HG02588 (cell line): ENCODE measurements around the gene PMEL.

ENCODE experiments used
- ATAC-seq: cut with Tn5 transposase; IDR thresholded peaks from one replicate; pipeline ENCODE4 v1.9.1; 2021; ENCODE audit warnings: mild to moderate bottlenecking, moderate library complexity; ENCODE audit not compliant: unreplicated experiment

Gene PMEL

GRCh38 chr12:55942577-55943136 is 23.2 kb downstream of the PMEL start:
- ATAC-seq, result no peak

- ATAC-seq, result no peak
These were observed 23.8 kb downstream of the PMEL start for GRCh38 chr12:55942055-55942454.

GRCh38 chr12:55940065-55940732 is 25.6 kb downstream of the PMEL start:
- ATAC-seq, result peak; percentile 95

GRCh38 chr12:55938826-55939501 is 26.9 kb downstream of the PMEL start:
- no peak for ATAC-seq

GRCh38 chr12:55937981-55938380 is 27.9 kb downstream of the PMEL start:
- ATAC-seq, result no peak

- ATAC-seq, result no peak
These were observed 30.1 kb downstream of the PMEL start for GRCh38 chr12:55935738-55936151.

- ATAC-seq, result no peak
These were observed 31.1 kb downstream of the PMEL start for GRCh38 chr12:55934773-55935172.

- ATAC-seq, result no peak
These were observed 31.8 kb downstream of the PMEL start for GRCh38 chr12:55933799-55934742.

- no peak for ATAC-seq
These were observed 32.6 kb downstream of the PMEL start for GRCh38 chr12:55933169-55933798.

GRCh38 chr12:55932551-55932910 is 33.3 kb downstream of the PMEL start:
- ATAC-seq, result no peak

- no peak for ATAC-seq
These were observed 33.9 kb downstream of the PMEL start for GRCh38 chr12:55931780-55932550.

GRCh38 chr12:55931317-55931779 is 34.5 kb downstream of the PMEL start:
- no peak for ATAC-seq

- no peak for ATAC-seq
These were observed 35.0 kb downstream of the PMEL start, which contains the start of gene DGKA for GRCh38 chr12:55930771-55931316. DGKA (plus strand) TSS chr12:55931162; CDS start chr12:55936504, 5,342 bp downstream.

- ATAC-seq, result peak; percentile 29
These were observed 36.5 kb downstream of the PMEL start for GRCh38 chr12:55929306-55929791.

GRCh38 chr12:55927588-55928502 is 38.0 kb downstream of the PMEL start, which contains the start of gene PYM1:
PYM1 (minus strand) TSS chr12:55927894; CDS start chr12:55927761, 133 bp downstream.
- ATAC-seq, result peak; percentile 35

GRCh38 chr12:55926738-55927587 is 38.9 kb downstream of the PMEL start:
- peak; percentile 43 for ATAC-seq
